WTC11 (cell line): ENCODE results near the gene SAXO2. TPM values are rescaled to one million over a fixed set of nuclear protein-coding genes. Genes with fewer than 3 reads are reported as not detected.
"Not testable (repeated sequence)": the region's sequence is repeated elsewhere in the genome, so short reads cannot be mapped to it uniquely, and the experiment has no call there.

Source experiments
- ATAC-seq: fragments of 200-7000 bp; cut with Tn5 transposase; 2 replicates; pipeline ENCODE4 v1.10.0; 2021; ENCODE audit warnings: mild to moderate bottlenecking, moderate library complexity
- CTCF ChIA-PET: fragments of 300-600 bp; sonication (Branson Sonifier 250); formaldehyde crosslinking; loops from one replicate; lab custom pipeline; 2021; ENCODE audit warnings: antibody characterized with exemption; lab: Charles Lee
- POLR2A ChIA-PET: fragments of 350-600 bp; sonication (Branson Sonifier 250); formaldehyde crosslinking; loops from one replicate; lab custom pipeline; 2021; ENCODE audit warnings: antibody characterized with exemption; lab: Charles Lee
- DNase-seq: peaks from one replicate; pipeline ENCODE4 v3.0.0; 2021; ENCODE audit warnings: low spot score
- H3K27ac Mint-ChIP-seq: 2 replicates; pipeline ENCODE4 v1.8.0; 2021; ENCODE audit warnings: mixed read lengths
- H3K27me3 Mint-ChIP-seq: 2 replicates; pipeline ENCODE4 v1.8.0; 2021; ENCODE audit warnings: low read depth, mild to moderate bottlenecking, moderate library complexity, mixed read lengths
- H3K36me3 Mint-ChIP-seq: 2 replicates; pipeline ENCODE4 v1.8.0; 2021; ENCODE audit warnings: mixed read lengths
- H3K4me1 Mint-ChIP-seq: 2 replicates; pipeline ENCODE4 v1.8.0; 2022; ENCODE audit warnings: mixed read lengths
- H3K4me3 Mint-ChIP-seq: 2 replicates; pipeline ENCODE4 v1.8.0; 2021; ENCODE audit warnings: mild to moderate bottlenecking, moderate library complexity, mixed read lengths
- H3K9me3 Mint-ChIP-seq: 2 replicates; pipeline ENCODE4 v1.8.0; 2021; ENCODE audit warnings: mixed read lengths
- AFF4 ChIP-seq: sonication (generic); formaldehyde crosslinking; IDR thresholded peaks from 2 replicates; pipeline ENCODE4 v1.8.1; 2023; ENCODE audit warnings: mild to moderate bottlenecking, missing genetic modification reagents, borderline replicate concordance
- CREB1 ChIP-seq: sonication (generic); formaldehyde crosslinking; IDR thresholded peaks from 2 replicates; pipeline ENCODE4 v1.8.0; 2023; ENCODE audit warnings: mild to moderate bottlenecking, missing genetic modification reagents
- CTCF ChIP-seq: fragments of 200-600 bp; IDR thresholded peaks from 2 replicates; pipeline ENCODE4 v1.8.0; 2022; ENCODE audit warnings: antibody characterized with exemption
- EMX1 ChIP-seq: fragments of 250-450 bp; sonication (Bioruptor Pico); IDR thresholded peaks from 2 replicates; pipeline ENCODE4 v1.8.0; 2021; ENCODE audit warnings: mild to moderate bottlenecking
- ESRRA ChIP-seq: sonication (generic); formaldehyde crosslinking; IDR thresholded peaks from 2 replicates; pipeline ENCODE4 v1.8.1; 2022; ENCODE audit warnings: mild to moderate bottlenecking, missing genetic modification reagents, borderline replicate concordance
- GABPB1 ChIP-seq: sonication (generic); formaldehyde crosslinking; IDR thresholded peaks from 2 replicates; pipeline ENCODE4 v1.8.1; 2023; ENCODE audit warnings: mild to moderate bottlenecking, missing genetic modification reagents
- MXD4 ChIP-seq: fragments of 250-450 bp; sonication (Bioruptor Pico); IDR thresholded peaks from 2 replicates; pipeline ENCODE4 v1.8.0; 2021; ENCODE audit warnings: mild to moderate bottlenecking, moderate library complexity, borderline replicate concordance
- MYBL2 ChIP-seq: sonication (generic); formaldehyde crosslinking; IDR thresholded peaks from 2 replicates; pipeline ENCODE4 v1.8.1; 2023; ENCODE audit warnings: mild to moderate bottlenecking, moderate library complexity, missing genetic modification reagents
- NFYB ChIP-seq: sonication (generic); formaldehyde crosslinking; conservative IDR thresholded peaks from 2 replicates; pipeline ENCODE4 v1.8.0; 2022; ENCODE audit warnings: low read depth, missing genetic modification reagents
- NR2C2 ChIP-seq: sonication (generic); formaldehyde crosslinking; IDR thresholded peaks from 2 replicates; pipeline ENCODE4 v1.8.0; 2022; ENCODE audit warnings: mild to moderate bottlenecking, missing genetic modification reagents
- RELA ChIP-seq: sonication (generic); formaldehyde crosslinking; IDR thresholded peaks from 2 replicates; pipeline ENCODE4 v1.8.1; 2022; ENCODE audit warnings: missing genetic modification reagents, mild to moderate bottlenecking, borderline replicate concordance
- SP1 ChIP-seq: sonication (generic); formaldehyde crosslinking; conservative IDR thresholded peaks from 2 replicates; pipeline ENCODE4 v1.8.1; 2022; ENCODE audit warnings: missing genetic modification reagents
- STAT6 ChIP-seq: sonication (generic); formaldehyde crosslinking; conservative IDR thresholded peaks from 2 replicates; pipeline ENCODE4 v1.8.1; 2023; ENCODE audit warnings: mild to moderate bottlenecking, low read depth, missing genetic modification reagents, moderate library complexity
- ZBTB43 ChIP-seq: sonication (generic); formaldehyde crosslinking; IDR thresholded peaks from 2 replicates; pipeline ENCODE4 v1.8.1; 2023; ENCODE audit warnings: mild to moderate bottlenecking, missing genetic modification reagents
- ZNF138 ChIP-seq: sonication (generic); formaldehyde crosslinking; conservative IDR thresholded peaks from 2 replicates; pipeline ENCODE4 v1.8.1; 2022; ENCODE audit warnings: mild to moderate bottlenecking, moderate library complexity, missing genetic modification reagents
- ZNF219 ChIP-seq: sonication (generic); formaldehyde crosslinking; IDR thresholded peaks from 2 replicates; pipeline ENCODE4 v1.8.0; 2023; ENCODE audit warnings: missing genetic modification reagents, mild to moderate bottlenecking, borderline replicate concordance
- ZNF232 ChIP-seq: sonication (generic); formaldehyde crosslinking; IDR thresholded peaks from 2 replicates; pipeline ENCODE4 v1.8.0; 2022; ENCODE audit warnings: mild to moderate bottlenecking, missing genetic modification reagents
- ZNF317 ChIP-seq: sonication (generic); formaldehyde crosslinking; IDR thresholded peaks from 2 replicates; pipeline ENCODE4 v1.8.1; 2023; ENCODE audit warnings: low read depth, mild to moderate bottlenecking, moderate library complexity, missing genetic modification reagents, borderline replicate concordance
- ZNF671 ChIP-seq: fragments of 250-450 bp; sonication (Bioruptor Pico); IDR thresholded peaks from 2 replicates; pipeline ENCODE4 v1.8.0; 2021; ENCODE audit warnings: mild to moderate bottlenecking
- total RNA-seq: library from RNA; stranded (reverse); gene quantifications from 3 replicates; pipeline ENCODE4 v1.2.3, GENCODE V29; 2021
- TF ChIP-seq, protein P1 (sequence below): fragments of 250-450 bp; sonication (Bioruptor Pico); IDR thresholded peaks from 2 replicates; pipeline ENCODE4 v1.9.0; 2021; ENCODE audit warnings: moderate library complexity, mild to moderate bottlenecking, inconsistent platforms, borderline replicate concordance

SAXO2 gene
- total RNA-seq, 1 experiment from 2014 or later: 2.7 TPM

- TF ChIP-seq STAT6: no peak
- TF ChIP-seq ZBTB43 (CRISPR knock-in tag): no peak
- TF ChIP-seq ESRRA: no peak
Measured at GRCh38 chr15:82272154-82272553, 9.5 kb downstream of the SAXO2 start (continued).

DNA sequence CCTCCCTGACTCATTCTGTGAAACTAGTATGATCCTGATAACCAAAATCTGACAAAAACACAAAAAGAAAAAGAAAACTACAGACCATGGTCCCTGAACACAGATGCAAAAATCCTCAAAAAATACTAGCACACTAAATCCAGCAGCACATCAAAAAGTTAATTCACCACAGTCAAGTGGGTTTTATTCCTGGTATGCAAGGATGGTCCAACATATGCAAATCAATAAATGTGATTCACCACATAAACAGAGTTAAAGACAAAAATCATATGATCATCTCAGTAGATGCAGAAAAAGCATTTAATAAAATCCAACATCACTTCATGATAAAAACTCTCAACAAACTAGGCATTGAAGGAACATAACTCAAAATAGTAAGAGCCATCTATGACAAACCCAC lies 12.8 kb downstream of the SAXO2 start:
- no peak for ATAC-seq
- TF ChIP-seq MYBL2 (CRISPR knock-in tag): no peak
- TF ChIP-seq, protein P1, sequence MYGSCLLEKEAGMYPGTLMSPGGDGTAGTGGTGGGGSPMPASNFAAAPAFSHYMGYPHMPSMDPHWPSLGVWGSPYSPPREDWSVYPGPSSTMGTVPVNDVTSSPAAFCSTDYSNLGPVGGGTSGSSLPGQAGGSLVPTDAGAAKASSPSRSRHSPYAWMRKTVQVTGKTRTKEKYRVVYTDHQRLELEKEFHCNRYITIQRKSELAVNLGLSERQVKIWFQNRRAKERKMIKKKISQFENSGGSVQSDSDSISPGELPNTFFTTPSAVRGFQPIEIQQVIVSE: no peak
- no peak for TF ChIP-seq NR2C2 (CRISPR knock-in tag)
- no peak for TF ChIP-seq ZNF219
- TF ChIP-seq MXD4 (CRISPR knock-in tag): no peak
- TF ChIP-seq NFYB (CRISPR knock-in tag): no peak
- no peak for TF ChIP-seq ZNF671 (CRISPR knock-in tag)
- no peak for TF ChIP-seq AFF4 (CRISPR knock-in tag)
- TF ChIP-seq RELA (CRISPR knock-in tag): no peak
- no peak for TF ChIP-seq EMX1 (CRISPR knock-in tag)
- TF ChIP-seq ZNF232: no peak
- no peak for TF ChIP-seq CTCF
- no peak for TF ChIP-seq ZNF138 (CRISPR knock-in tag)
- TF ChIP-seq GABPB1 (CRISPR knock-in tag): no peak
- no peak for TF ChIP-seq ZNF317 (CRISPR knock-in tag)
- no peak for TF ChIP-seq CREB1
- TF ChIP-seq SP1 (CRISPR knock-in tag): no peak
- TF ChIP-seq, all 79 proteins: peak for 0
- Mint-ChIP-seq H3K4me1 (peaks cover 9% of the 10 kb centered on the region), H3K4me3 (no peak overlapping the region), H3K27me3 (peaks cover 3% of the 10 kb centered on the region), H3K27ac (no peak overlapping the region), H3K9me3 (peaks cover 23% of the 10 kb centered on the region), H3K36me3 (peaks cover 23% of the 10 kb centered on the region)
- CTCF ChIA-PET: no interaction called here
- no peak for DNase-seq
- POLR2A ChIA-PET: no interaction called here

DNA sequence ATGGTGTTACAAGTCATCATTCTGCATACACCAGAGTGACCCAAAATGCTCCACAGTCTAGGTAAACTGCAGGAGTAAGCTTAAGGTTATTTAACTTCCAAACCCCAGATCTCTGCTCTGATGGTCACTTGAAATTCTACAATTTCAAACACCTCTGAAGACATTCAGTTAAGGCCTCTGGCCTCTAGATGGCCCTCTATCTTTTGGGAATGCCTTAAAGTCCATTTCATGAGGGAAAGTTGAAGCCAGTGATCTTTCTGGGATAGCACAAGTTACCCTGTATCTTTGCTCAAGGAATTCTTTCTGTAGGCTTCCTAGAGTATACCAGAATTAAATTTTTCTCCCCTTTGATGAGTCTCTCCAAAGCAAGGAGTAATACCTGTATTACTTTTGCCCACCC lies 18.7 kb downstream of the SAXO2 start:
- ATAC-seq: peak; percentile 94
- POLR2A ChIA-PET: not testable (repeated sequence)

DNA sequence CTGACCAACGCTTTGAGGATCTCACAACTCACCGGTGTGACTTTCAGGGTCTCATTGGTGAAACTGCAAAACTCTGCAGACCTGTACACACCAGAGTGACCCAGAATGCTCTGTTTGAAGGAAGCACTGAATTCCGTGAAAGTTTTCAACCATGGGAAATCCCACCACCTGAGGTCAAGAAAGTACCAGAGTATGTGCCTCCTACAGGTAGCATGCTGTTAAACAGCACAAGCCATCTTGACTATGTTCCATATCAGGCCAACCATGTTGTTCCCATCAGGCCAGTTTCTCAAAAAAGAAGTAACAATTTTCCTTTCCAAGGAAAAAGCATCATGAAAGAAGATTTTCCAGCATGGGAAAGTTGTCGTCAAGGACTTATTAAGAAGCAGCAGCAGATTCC lies 19.8 kb downstream of the SAXO2 start:
- CTCF ChIA-PET, H3K27ac Mint-ChIP-seq, POLR2A ChIA-PET, DNase-seq, H3K4me3 Mint-ChIP-seq, H3K27me3 Mint-ChIP-seq, H3K36me3 Mint-ChIP-seq, H3K9me3 Mint-ChIP-seq: not testable (repeated sequence)
- ATAC-seq: peak; percentile 41
- peaks cover 16% of the 10 kb centered on the region for H3K4me1 Mint-ChIP-seq

More for the DNA sequence above, 18.7 kb downstream of the SAXO2 start:
- H3K4me3 Mint-ChIP-seq, H3K9me3 Mint-ChIP-seq, H3K27ac Mint-ChIP-seq, H3K36me3 Mint-ChIP-seq, H3K27me3 Mint-ChIP-seq, DNase-seq: not testable (repeated sequence)
- CTCF ChIA-PET: interaction anchor here (1.2 to 1.7 kb wide), 2 partner anchors 12 to 14 kb away, joined by 3 to 4 read pairs; no protein-coding TSS in a partner anchor
- peaks cover 16% of the 10 kb centered on the region for H3K4me1 Mint-ChIP-seq

- H3K27me3 Mint-ChIP-seq, H3K27ac Mint-ChIP-seq, ATAC-seq, H3K4me3 Mint-ChIP-seq, CTCF ChIA-PET, POLR2A ChIA-PET, H3K4me1 Mint-ChIP-seq, H3K36me3 Mint-ChIP-seq, DNase-seq: not testable (repeated sequence)
- peaks cover 11% of the 10 kb centered on the region for H3K9me3 Mint-ChIP-seq
Measured at GRCh38 chr15:82284381-82284780, 21.8 kb downstream of the SAXO2 start.
